Stimulated activated CD4-positive, alpha-beta T cell treated with anti-CD3 and anti-CD28 coated beads, Interleukin-1b, Interleukin-23, amount 100 ng/mL, for 4 hours (primary cell): ENCODE data around the gene RNFT2.

ENCODE experiments used
- DNase-seq, 2 donors: peaks; one replicate each; pipeline ENCODE4 v3.0.0-alpha.2; 2020; ENCODE audit warnings: low read depth in 2 of 2

Gene RNFT2

DNA sequence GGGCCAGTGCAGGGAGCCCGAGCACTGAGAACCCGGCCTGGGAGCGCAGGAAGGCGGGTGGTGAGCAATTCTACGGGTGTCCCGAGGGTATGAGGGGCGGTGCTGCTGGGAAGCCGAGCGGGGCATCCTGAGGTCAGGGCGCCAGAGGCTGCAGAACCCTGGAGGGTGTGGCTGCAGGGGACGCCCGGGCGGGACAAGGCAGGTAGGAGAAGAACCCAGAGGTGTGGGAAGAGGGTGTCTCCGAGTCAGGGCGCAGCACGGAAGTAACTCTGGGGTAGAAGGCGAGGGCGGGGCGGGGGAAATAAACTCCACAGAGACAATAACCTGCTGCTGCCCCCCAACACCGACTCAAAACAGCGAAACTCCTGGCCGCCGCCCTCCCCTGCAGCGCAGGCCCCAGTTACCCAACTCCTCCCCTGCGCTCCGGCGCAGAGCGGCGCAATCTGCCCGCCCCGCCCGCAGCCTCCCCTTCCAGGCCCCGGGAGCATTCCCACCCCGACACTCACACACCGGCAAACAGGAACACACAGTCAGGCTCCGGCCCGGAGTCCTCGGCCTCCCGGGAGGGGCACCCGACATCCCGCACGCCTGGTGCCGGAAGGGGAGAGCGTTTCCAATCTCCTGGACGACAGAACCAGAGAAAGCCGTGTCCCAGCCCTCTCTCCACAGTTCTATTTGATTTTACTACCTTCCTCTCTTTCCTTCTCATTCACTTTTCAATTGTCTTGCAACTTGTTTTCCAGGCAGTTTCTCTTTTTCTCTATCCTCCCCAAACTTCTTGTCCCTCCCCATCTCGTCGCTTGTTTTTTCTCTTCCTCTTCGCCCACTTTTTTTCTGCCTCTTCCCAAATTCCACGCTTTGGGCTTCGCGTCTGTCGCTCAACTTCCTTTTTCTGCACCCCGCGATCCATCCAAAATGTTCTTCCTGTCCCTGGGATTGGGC, 140.7 kb downstream of the RNFT2 start:
- DNase-seq: no peak

DNA sequence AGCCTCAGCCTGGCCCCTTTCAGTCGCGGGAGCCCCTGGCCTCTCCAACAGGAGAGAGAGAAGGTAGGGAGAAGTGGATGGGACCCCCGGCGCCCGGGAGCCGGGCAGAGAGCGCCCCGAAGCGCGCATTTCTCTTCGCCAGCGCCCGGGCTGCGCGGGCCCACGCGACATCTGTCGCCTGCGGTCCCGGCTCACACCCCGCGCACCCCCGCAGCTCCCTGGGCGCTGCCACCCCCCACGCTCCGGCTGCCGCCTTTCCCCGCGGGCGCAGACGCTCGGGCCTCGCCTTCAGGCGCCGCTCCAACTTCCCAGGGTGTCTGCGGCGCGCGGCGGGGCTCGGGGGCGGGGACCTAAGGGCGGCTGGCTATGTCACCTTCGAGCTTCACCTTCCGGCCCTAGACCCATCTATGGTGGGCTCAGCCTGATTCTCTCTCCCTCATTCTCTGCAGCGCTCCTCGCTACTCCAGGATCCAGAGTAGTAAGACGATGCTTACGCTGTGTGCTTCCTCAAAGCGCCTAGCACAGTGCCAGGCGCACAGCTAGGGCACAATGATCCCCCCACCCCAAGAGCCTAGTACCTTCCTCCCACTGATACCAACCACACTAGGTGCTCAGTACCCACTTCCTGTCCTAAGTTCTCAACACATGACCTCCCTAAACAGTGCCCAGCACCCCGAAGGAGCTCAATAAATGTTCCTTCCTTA, 141.5 kb downstream of the RNFT2 start:
- DNase-seq: no peak

DNA sequence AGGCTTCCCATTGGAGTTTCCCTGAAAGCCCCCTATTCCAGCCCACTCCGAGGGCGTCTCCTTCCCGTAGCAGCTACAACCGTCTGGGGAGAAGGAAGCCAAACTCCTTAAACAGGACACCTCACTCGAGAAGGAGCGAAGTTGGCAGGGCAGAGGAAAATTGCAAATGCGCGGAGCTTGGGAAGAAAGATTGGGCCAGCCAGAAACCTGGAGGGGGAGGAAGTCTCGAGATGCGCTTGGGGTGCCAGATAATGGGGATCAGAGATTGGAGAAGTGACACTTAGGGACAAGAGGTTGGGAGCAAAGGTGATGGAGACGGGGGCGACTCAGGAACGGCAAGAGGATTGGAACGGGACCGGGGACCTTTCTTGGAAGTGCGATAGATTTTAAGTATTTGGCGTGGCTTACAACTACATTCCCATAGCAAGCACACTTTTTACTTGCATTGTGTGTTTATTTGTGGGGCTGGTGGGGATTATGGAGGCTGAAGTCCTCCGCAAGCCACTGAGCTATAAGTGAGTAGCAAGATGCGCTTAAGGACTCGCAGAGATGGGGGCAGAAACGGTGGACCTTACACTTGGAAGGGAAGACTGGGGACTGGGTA, 142.2 kb downstream of the RNFT2 start:
- DNase-seq: no peak

DNA sequence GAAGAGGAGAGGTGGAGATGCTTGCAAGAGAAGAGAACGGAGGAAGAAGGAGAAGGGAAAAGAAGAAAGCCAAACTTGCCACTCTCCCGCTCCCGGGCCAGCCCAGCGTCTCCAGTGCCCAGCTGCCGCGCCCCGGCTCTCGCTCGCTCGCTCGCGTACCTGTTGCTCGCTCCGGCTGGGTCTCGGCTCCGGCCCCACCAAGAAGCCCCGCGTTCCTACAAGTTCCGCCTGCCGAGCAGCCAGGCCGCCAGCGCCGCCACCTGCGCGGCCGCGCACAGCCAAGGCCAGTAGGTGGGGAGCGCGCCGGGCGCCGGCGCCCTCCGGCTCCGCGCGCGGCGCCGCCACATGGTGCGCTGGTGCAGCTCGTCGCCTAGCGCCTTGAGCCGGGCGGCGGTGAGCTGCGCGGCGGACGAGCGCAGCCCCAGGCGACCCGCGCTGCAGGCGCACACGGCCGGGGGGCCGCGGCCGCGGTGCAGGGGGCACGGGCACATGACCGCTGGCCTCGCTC, 142.8 kb downstream of the RNFT2 start:
- peak in 1 of 2 donors; percentile 26 for DNase-seq

DNA sequence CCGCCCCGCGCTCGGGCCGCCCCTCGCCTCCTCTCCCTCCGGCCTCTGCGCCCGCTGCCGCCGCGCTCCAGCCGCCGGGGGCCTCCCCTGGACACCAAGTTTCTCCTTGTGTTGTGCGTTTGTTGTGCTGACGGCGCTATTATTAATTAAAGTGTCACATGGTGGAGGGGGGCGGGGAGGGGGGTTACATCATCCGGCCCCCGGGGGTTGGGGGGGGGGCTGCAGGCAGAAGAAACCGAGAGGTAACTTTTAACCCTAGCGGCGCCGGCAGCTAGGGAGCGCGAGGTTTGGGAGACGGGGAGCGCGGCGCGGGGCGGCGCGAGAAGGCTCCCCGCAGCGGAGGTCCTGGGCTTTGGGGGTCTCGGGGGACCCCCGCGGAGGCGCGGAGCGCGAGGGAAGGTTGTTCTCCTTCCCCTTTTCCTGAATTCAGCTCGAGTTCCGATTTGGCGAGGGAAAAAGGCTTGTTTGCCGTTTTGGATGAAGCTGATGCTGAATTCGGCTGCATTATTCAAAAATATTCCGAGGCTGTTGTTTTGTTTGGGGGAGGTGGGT, 143.3 kb downstream of the RNFT2 start, which contains the start of gene HRK:
Gene HRK (minus strand): TSS at position 117 of the 552 bp plus-strand sequence. CDS start 134 bp downstream, outside the sequence.
- no peak for DNase-seq

DNA sequence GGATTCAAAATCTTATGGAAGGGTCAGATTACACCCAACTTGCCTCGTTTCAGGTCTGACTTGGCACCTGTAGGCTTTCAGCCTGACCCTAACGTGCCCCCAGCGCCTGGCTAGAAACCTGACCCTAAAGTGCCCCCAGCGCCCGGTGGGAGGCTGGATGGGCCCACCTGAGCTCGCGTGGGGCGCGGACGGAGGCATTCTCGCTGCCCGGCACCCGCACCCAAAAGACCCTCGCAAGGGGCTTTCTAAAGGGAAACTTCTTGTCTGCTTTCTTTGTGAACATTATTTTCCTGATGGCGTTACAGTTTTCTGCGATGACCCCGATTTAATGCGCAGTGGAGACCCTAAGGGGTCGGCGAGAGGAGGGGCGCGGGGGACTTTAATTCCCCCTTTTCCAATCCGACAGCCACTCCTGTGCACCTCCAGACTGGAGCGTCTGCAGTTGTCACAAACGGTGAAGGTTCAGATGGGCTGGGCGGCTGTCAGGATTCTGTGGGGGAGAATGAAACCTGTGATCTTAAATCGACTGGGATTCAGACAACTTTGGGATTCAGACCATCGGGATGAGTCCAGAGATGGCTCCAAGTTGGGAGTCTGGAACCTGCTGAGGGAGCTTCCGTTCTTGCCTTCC, 143.9 kb downstream of the RNFT2 start:
- no peak for DNase-seq

DNA sequence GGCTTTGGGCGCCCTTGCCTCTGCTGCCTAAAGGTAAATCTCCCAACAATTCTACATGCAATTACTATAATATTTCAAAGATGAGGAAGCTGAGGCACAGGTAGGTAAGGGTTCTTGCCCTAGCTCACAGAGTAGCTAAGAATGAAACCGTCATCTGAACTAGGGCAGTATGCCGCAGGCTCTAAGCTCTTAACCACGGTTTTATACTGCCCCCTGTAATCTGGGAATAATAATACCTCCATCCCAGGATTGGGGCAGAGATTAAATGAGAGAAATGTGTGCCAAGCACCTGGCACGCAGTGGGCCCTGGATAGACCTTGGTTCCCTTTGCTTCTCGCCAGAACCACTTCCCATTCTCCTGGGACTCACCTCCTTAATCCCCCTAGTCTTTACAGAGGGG, 144.6 kb downstream of the RNFT2 start:
- no peak for DNase-seq

DNA sequence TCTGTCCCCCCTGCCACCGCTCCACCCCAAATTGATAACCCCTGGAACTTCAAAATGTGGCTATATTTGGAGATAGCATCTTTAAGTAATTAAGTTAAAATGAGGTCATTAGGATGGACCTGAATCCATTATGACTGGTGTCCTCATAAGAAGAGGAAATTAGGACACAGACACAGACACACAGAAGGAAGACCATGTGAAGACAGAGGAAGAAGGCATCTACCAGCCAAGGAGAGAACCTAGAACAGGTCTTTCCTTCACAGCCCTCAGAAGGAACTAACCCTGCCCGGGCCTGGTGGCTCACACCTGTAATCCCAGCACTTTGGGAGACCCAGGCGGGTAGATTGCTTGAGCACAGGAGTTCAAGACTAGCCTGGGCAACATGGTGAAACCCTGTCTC, 146.8 kb downstream of the RNFT2 start:
- DNase-seq: no peak

DNA sequence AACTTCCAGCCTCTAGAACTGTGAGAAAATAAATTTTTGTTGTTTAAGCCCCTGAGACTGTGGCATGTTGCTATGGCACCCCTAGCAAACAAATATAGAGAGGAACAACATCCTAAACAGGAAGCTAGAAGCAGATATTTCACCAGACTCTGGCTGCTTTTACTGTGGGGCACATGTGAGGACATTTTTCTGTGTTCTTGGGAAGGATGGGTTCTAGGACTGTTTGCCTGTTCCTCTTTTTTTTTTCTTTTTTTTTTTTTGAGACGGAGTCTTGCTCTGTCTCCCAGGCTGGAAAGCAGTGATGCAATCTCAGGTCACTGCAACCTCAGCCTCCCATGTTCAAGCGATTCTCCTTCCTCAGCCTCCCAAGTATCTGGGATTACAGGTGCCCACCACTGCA, 147.4 kb downstream of the RNFT2 start:
- DNase-seq: no peak

DNA sequence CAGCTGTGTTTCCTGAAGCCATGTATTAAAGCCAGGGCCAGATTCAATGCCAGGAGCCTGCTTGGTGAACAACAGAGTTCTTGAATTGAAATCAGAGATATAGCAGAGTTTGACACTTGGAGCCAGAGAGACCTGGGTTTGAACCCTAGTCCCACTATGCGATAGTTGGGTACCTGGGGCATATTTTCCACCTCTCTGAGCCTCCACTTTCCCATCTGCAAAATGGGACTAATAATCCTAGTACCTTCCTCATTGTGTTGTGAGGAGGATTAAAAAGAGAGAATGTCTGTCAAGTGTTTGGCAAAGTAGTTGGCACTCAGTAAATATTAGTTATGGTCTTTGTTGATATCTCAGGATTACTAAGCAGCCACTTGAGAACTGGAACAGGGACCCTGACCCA, 149.1 kb downstream of the RNFT2 start:
- no peak for DNase-seq

DNA sequence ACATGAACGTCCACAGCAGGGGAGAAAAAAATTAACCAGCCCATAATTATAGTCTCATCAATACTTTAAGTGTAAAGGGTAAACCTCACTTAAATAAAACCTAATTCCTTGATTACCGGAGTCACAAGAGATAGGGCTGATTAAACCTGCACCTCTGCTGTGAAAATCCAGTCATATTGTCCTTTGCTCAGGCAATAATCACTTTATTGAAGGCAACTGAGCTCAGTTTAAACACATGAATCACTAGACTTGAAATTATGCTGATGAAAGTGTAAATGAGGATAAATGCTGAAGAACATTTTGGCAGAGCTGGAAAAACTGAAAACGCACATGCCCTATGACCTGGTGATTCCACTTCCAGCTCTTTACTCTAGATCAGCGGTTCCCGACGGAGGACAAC, 149.8 kb downstream of the RNFT2 start:
- no peak for DNase-seq

DNA sequence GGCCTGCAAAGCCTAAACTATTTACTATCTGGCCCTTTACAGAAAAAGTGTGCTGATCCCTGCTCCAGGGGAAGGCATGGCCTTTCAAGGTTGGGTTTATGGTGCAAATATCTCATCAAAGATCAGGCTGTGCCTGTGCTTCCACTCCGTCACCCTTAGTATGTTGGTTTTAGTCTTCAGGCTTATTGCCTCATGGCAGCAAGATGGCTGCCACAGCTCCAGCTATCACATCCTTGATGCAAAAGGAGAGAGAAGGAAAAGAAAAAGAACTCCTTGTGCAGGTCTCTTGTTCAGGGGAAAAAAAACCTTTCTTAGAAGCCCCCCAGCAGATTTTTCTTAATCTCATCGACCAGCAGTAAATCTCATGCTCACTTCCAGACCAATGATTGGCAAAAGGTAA, 152.2 kb downstream of the RNFT2 start:
- no peak for DNase-seq

DNA sequence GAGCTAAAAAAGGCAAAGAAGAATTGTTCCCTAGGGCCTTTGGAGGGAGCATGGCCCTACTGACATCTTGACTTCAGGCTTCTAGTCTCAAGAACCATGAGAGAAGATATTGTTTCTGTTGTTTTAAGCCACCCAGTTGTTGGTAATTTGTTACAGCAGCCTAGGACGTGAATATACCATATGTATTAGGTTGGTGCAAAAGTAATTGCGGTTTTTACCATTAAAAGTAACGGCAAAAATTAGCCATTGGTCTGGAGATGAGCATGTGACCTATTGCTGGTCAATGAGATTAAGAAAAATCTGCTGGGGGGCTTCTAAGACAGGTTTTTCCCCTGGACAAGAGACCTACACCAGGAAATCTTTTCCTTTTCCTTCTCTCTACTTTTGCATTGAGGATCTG, 152.9 kb downstream of the RNFT2 start:
- DNase-seq: no peak

DNA sequence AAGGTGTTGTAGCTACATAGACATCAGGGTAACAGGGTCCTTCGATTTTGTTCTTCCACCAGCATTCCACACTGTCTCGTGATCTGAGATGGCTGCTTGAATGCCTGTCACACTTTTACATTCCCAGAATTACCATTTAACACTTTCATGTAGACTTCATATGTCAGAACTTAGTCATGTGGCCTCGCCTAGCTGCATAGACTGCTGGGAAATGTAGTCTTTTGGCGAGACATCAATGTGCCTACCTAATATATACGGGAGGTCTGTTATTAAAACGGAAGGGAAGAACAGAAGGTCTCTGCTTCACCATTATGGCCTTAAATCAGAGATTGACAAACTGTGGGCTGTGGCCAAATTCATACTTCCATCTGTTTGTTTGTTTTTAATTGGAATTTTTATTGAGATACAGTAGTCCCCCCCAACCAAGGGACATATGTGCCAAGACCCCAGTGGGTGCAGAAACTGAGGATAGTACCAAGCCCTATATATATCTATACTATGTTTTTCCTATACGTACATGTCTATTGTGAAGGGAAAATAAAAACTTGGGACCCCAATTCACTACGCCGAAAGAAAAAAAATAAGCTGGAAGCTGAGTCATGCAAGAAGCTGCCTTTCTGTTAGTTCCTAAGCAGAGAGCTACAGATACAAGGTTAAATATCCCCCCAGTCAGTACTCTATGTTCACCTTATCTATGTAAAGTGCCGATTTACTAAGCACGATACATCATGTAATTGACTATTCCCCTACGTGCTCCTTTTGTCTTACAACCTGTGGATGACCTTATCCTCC, 154.4 kb downstream of the RNFT2 start:
- no peak for DNase-seq

DNA sequence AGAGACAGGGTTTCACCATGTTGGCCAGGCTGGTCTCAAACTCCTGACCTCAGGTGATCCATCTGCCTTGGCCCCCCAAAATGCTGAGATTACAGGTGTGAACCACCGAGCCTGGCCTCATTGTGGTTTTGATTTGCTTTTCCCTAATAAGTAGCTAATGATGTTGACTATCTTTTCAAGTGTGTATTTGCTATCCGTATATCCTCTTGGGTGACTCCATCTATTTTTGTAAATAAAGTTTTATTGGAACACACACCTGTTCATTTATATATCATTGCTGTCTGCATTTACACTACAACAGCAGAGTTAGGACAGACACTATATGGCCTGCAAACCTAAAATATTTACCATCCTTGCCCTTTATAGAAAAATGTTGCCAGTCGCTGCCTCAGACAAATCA, 156.8 kb downstream of the RNFT2 start:
- DNase-seq: no peak

DNA sequence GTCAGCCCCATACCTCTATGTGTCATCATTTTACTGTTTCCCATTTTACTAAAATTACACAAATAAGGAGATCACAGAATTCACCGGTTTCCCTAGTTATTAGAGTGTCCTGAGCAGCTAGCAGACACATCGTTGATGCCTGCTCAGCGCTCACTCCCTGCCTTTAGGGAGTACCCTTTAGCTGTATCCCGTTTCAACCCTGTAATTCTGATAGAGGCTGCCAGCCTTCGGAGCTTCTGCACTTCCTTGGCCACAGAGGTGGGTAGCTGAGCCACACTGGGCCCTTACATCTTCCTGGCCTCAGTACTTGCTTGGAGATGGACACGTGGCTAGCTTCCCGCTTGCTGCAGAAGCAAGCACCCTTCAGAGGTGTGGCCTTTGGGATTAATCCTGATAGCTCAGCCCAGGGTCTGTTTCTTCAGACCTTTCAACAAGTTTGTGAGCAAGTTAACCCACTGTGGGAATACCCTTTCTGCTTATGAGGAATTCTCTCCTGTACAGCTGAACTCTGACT, 158.4 kb downstream of the RNFT2 start:
- no peak for DNase-seq

DNA sequence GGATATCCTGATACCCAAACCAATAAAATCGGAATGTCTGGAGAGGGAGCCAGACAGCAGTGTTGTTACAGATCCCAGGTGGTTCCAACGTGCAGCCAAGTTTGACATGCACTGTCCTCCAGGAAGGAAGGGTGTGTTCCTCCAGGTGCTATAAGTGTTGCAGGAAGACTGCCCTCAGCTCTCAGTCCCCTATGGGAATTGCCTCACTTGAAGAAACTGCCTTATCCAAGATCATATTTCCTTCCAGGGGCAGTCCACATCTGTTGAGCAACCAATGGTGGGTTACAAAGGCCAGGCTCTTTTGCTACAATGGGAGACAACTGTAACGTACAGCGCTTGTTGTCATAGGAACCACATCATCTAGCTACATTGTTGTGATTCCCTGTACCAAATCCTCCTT, 159.4 kb downstream of the RNFT2 start:
- no peak for DNase-seq

DNA sequence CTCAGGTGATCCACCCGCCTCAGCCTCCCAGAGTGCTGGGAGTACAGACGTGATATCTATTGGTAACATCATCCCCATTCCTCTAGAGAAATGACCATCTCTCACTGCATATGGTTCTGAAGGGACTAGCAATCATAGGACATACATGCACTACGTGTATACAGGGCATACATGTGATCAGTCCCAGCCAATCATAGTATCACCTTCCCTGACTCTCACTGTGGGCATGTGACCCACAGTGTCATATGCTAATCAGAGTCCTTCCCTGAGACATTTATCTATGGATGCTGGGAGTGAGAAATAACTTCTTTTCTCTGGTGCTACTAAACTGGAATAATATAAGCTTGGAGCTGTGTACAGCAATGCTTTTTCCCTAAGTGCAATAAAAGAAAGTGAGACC, 160.6 kb downstream of the RNFT2 start:
- no peak for DNase-seq

DNA sequence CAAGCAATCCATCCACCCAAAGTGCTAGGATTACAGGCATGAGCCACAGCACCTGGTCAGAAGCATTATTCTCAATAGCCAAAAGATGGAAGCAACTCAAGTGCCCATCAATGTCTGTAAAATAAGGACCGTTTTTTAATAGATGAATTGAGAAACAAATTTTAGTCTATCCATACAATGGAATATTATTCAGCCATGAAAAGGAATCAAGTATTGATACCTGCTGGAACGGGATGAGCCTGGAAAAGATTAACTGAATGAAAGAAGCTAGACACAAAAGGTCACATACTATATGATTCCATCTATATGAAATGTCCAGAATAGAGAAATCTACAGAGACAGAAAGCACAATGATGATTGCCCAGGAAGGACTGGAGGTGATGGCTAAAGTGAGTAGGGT, 163.5 kb downstream of the RNFT2 start:
- DNase-seq: no peak
